ENCODE measurements around the gene AOPEP. TPM values are rescaled to one million over a fixed set of nuclear protein-coding genes. Genes with fewer than 3 reads are reported as not detected.

AOPEP gene
- polyA plus RNA-seq, 1 donor from 2014 or later: 10.0 TPM

DNA sequence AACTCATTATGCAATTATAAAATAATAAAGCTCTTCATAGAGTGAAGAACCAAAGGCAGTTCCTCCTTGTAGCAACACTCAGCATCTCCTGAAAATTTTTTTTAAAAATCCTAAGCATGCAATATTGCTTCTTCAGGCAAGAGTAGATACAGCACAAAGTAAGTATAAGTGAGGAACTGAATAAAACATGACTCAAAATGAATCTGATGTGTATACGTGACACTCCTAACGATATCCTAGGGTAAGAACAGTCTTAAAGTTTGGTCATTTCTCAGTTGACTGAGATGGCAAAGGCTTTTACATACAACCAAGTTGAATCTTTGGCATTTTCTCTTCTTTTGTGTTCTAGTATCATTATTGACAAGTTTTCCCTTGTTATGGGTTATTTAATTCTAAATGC, 41.1 kb upstream of the AOPEP start:
- Histone ChIP-seq H4K20me1 (ENCODE audit: insufficient read depth) (no peaks in the 10 kb centered on the region), H3K27me3 (ENCODE audit: insufficient read depth, low read depth, low read length) (no peaks in the 10 kb centered on the region), H3K79me2 (replicated peaks; ENCODE audit: insufficient read depth, low read length) (no peaks in the 10 kb centered on the region), H3F3A (ENCODE audit: insufficient read depth, low read length, poor library complexity, severe bottlenecking) (no peaks in the 10 kb centered on the region), H2AFZ (ENCODE audit: low read depth, low read length) (no peak overlapping the region), H3K4me3 (ENCODE audit: low read length) (no peak overlapping the region), H3K27ac (ENCODE audit: low read length) (no peak overlapping the region), H3K9ac (ENCODE audit: low read length) (no peak overlapping the region), H3K4me2 (ENCODE audit: low read length) (no peak overlapping the region), H3K36me3 (ENCODE audit: insufficient read depth, low read length) (no peaks in the 10 kb centered on the region), H3K9me2 (ENCODE audit: insufficient read depth, low read length) (no peaks in the 10 kb centered on the region), H3K9me3 (ENCODE audit: low read length) (no peaks in the 10 kb centered on the region)
- TF ChIP-seq EP300 (conservative IDR thresholded peaks at IDR 0.05; ENCODE audit: poor library complexity, severe bottlenecking): no peak
- no peak for TF ChIP-seq POLR2AphosphoS5 (IDR thresholded peaks at IDR 0.05)
- no peak for TF ChIP-seq CTCF (IDR thresholded peaks at IDR 0.05; ENCODE audit: poor library complexity, severe bottlenecking)
- no peak for TF ChIP-seq SMC3 (conservative IDR thresholded peaks at IDR 0.05; ENCODE audit: poor library complexity)
- TF ChIP-seq REST (IDR thresholded peaks at IDR 0.05; ENCODE audit: borderline replicate concordance): no peak
- no peak for TF ChIP-seq RAD21 (conservative IDR thresholded peaks at IDR 0.05)
- no peak for TF ChIP-seq EZH2 (IDR thresholded peaks at IDR 0.05; ENCODE audit: borderline replicate concordance, insufficient read depth, low read length, poor library complexity, severe bottlenecking)
- TF ChIP-seq MXI1 (conservative IDR thresholded peaks at IDR 0.05; ENCODE audit: poor library complexity, severe bottlenecking): no peak
- no peak for TF ChIP-seq TAF1 (IDR thresholded peaks at IDR 0.05; ENCODE audit: low read depth)

DNA sequence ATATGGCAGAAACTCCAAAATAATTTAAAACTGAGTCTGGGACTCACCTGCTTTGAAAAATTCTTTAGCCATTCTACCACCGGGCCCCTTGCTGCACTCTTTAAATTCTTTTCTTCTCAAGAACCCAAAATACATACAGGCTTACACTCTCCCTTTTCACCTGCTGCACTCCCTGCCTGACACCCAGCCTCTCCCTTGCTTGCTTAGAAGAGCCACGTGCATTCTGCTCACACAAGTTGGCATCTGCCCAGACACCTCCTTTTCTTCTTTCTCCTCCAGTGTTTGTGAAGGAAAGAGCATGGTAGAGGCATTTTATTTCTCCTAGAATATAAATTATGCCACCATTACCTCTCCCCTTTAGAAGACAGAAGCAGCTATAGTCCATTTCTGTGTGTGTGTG, 39.0 kb upstream of the AOPEP start:
- Histone ChIP-seq H3K9me3 (ENCODE audit: low read length) (no peaks in the 10 kb centered on the region), H4K20me1 (ENCODE audit: insufficient read depth) (no peaks in the 10 kb centered on the region), H3K4me3 (ENCODE audit: low read length) (no peak overlapping the region), H2AFZ (ENCODE audit: low read depth, low read length) (no peak overlapping the region), H3K79me2 (replicated peaks; ENCODE audit: insufficient read depth, low read length) (no peaks in the 10 kb centered on the region), H3K4me2 (ENCODE audit: low read length) (no peak overlapping the region), H3K36me3 (ENCODE audit: insufficient read depth, low read length) (no peaks in the 10 kb centered on the region), H3F3A (ENCODE audit: insufficient read depth, low read length, poor library complexity, severe bottlenecking) (no peaks in the 10 kb centered on the region), H3K9ac (ENCODE audit: low read length) (no peak overlapping the region), H3K9me2 (ENCODE audit: insufficient read depth, low read length) (no peaks in the 10 kb centered on the region), H3K27ac (ENCODE audit: low read length) (no peak overlapping the region), H3K27me3 (ENCODE audit: insufficient read depth, low read depth, low read length) (no peaks in the 10 kb centered on the region)
- TF ChIP-seq SMC3 (conservative IDR thresholded peaks at IDR 0.05; ENCODE audit: poor library complexity): no peak
- no peak for TF ChIP-seq CTCF (IDR thresholded peaks at IDR 0.05; ENCODE audit: poor library complexity, severe bottlenecking)
- TF ChIP-seq EP300 (conservative IDR thresholded peaks at IDR 0.05; ENCODE audit: poor library complexity, severe bottlenecking): no peak
- TF ChIP-seq TAF1 (IDR thresholded peaks at IDR 0.05; ENCODE audit: low read depth): no peak
- no peak for TF ChIP-seq RAD21 (conservative IDR thresholded peaks at IDR 0.05)
- TF ChIP-seq MXI1 (conservative IDR thresholded peaks at IDR 0.05; ENCODE audit: poor library complexity, severe bottlenecking): no peak
